Gastrocnemius medialis (tissue), 4 donors: ENCODE results near the gene PRKACB. TPM values are rescaled to one million over a fixed set of nuclear protein-coding genes. Genes with fewer than 3 reads are reported as not detected.

Experiments
- ATAC-seq, 2 donors: fragments of 150-250 bp; one replicate each; pipeline ENCODE4 v1.9.1; 2016
- DNase-seq, 2 donors: peaks; one replicate each; pipeline ENCODE4 v3.0.0-alpha.2; 2019
- H3K27ac ChIP-seq, 4 donors: fragments of 200-600 bp; sonication (generic); 1 replicate in 1 of 4; 2 replicates in 3 of 4; pipeline ENCODE4 v1.5.1; 2016 to 2018; ENCODE audit warnings: mild to moderate bottlenecking in 2 of 4, moderate library complexity in 1 of 4
- H3K27me3 ChIP-seq, 3 donors: fragments of 200-600 bp; sonication (generic) in 2 of 3; 1 replicate in 1 of 3; 2 replicates in 2 of 3; pipeline versions ENCODE4 v1.5.1 to v1.6.0; 2016 to 2019; ENCODE audit warnings: mild to moderate bottlenecking in 1 of 3, moderate library complexity in 1 of 3
- H3K36me3 ChIP-seq, 2 donors: fragments of 200-600 bp; sonication (generic) in 1 of 2; one replicate each; pipeline ENCODE4 v1.5.1; 2017 to 2018
- H3K4me1 ChIP-seq, 2 donors: fragments of 200-600 bp; sonication (generic) in 1 of 2; one replicate each; pipeline ENCODE4 v1.5.1; 2016 to 2017; ENCODE audit warnings: mild to moderate bottlenecking in 2 of 2
- H3K4me3 ChIP-seq, 4 donors: fragments of 200-600 bp; sonication (generic) in 3 of 4; 1 replicate in 1 of 4; 2 replicates in 3 of 4; pipeline ENCODE4 v1.5.1; 2016 to 2019; ENCODE audit warnings: mild to moderate bottlenecking in 2 of 4
- H3K9me3 ChIP-seq, 3 donors: fragments of 200-600 bp; sonication (generic) in 2 of 3; 1 replicate in 1 of 3; 2 replicates in 2 of 3; pipeline ENCODE4 v1.5.1; 2016 to 2019
- CTCF ChIP-seq, 5 experiments: fragments of 450-650 bp in 3 of 5; fragments of 200-600 bp in 2 of 5; sonication (generic) in 2 of 5; IDR thresholded peaks in 4 of 5; conservative IDR thresholded peaks in 1 of 5; 1 replicate in 4 of 5; 2 replicates in 1 of 5; pipeline ENCODE4 v1.5.1; 2016 to 2019; ENCODE audit warnings: antibody characterized with exemption in 5 of 5, mild to moderate bottlenecking in 3 of 5, moderate library complexity in 3 of 5
- POLR2A ChIP-seq, 2 donors: fragments of 450-650 bp; IDR thresholded peaks; one replicate each; pipeline ENCODE4 v1.6.1; 2017; ENCODE audit warnings: antibody characterized with exemption in 2 of 2, mild to moderate bottlenecking in 2 of 2, moderate library complexity in 2 of 2
- in situ Hi-C, 4 donors: fragments of 200-750 bp; cut with MboI; loops; one replicate each; pipeline versions ENCODE4 v1.15.0 to v1.8.0; 2017; ENCODE audit warnings: low sequenced_read_pairs in 4 of 4
- intact Hi-C: fragments of 100-400 bp; cut with DNase I; formaldehyde crosslinking; loops from one replicate; pipeline ENCODE4 v1.15.1; 2023; ENCODE audit warnings: low total_unique reads
- total RNA-seq, 4 donors: library from RNA; depleted of rRNA; stranded (reverse); fragments of >200 nt; gene quantifications; one replicate each; pipeline versions ENCODE4 v1.1.0 to v1.2.3, GENCODE V29; 2016

The PRKACB gene
- total RNA-seq, 4 donors from 2014 or later: 4.2 to 12.4 (median 7.0) TPM

- H3K4me1 ChIP-seq: peaks cover 4 to 6% of the 10 kb centered on the region in 2 donors
- no peaks in the 10 kb centered on the region for H3K36me3 ChIP-seq
- TF ChIP-seq CTCF (IDR thresholded peaks at IDR 0.05 in 4 of 5, conservative IDR thresholded peaks at IDR 0.05 in 1 of 5) (no peak), POLR2A (IDR thresholded peaks at IDR 0.05) (no peak)
- no peaks in the 10 kb centered on the region for H3K27me3 ChIP-seq
- in situ Hi-C loops (no loop called here), intact Hi-C loops (loop anchor here (5.0 kb wide), 1 partner anchor 268 kb away; no protein-coding TSS in a partner anchor)
- no peak for ATAC-seq
- H3K9me3 ChIP-seq: no peaks in the 10 kb centered on the region
- no peak for DNase-seq
- no peak overlapping the region for H3K27ac ChIP-seq
- peak overlapping the region in 1 of 4 donors; percentile 4 for H3K4me3 ChIP-seq
Observed at GRCh38 chr1:84164161-84164560, 20.1 kb downstream of the PRKACB start.

- Histone ChIP-seq H3K9me3 (no peaks in the 10 kb centered on the region), H3K4me3 (peak overlapping the region in 1 of 4 donors; percentile 4), H3K36me3 (no peaks in the 10 kb centered on the region), H3K27ac (no peak overlapping the region), H3K27me3 (no peaks in the 10 kb centered on the region), H3K4me1 (peaks cover 4 to 6% of the 10 kb centered on the region in 2 donors)
- ATAC-seq (no peak), DNase-seq (no peak)
- TF ChIP-seq POLR2A (IDR thresholded peaks at IDR 0.05) (no peak), CTCF (IDR thresholded peaks at IDR 0.05 in 4 of 5, conservative IDR thresholded peaks at IDR 0.05 in 1 of 5) (no peak)
- intact Hi-C loops (loop anchor here (5.0 kb wide), 1 partner anchor 268 kb away; no protein-coding TSS in a partner anchor), in situ Hi-C loops (no loop called here)
Observed at GRCh38 chr1:84164567-84165021, 20.5 kb downstream of the PRKACB start.

- no peak overlapping the region for H3K27ac ChIP-seq
- H3K4me1 ChIP-seq: peaks cover 4 to 6% of the 10 kb centered on the region in 2 donors
- no peaks in the 10 kb centered on the region for H3K9me3 ChIP-seq
- TF ChIP-seq POLR2A (IDR thresholded peaks at IDR 0.05): no peak
- TF ChIP-seq CTCF (IDR thresholded peaks at IDR 0.05 in 4 of 5, conservative IDR thresholded peaks at IDR 0.05 in 1 of 5): no peak
- no peak overlapping the region for H3K4me3 ChIP-seq
- intact Hi-C loops: no loop called here
- no peaks in the 10 kb centered on the region for H3K27me3 ChIP-seq
- no peak for DNase-seq
- in situ Hi-C loops: no loop called here
- no peak for ATAC-seq
- H3K36me3 ChIP-seq: no peaks in the 10 kb centered on the region
Observed at GRCh38 chr1:84165601-84166000, 21.5 kb downstream of the PRKACB start.

- TF ChIP-seq POLR2A (IDR thresholded peaks at IDR 0.05) (no peak), CTCF (IDR thresholded peaks at IDR 0.05 in 4 of 5, conservative IDR thresholded peaks at IDR 0.05 in 1 of 5) (no peak)
- peaks cover 4 to 6% of the 10 kb centered on the region in 2 donors for H3K4me1 ChIP-seq
- intact Hi-C loops (no loop called here), in situ Hi-C loops (no loop called here)
- ATAC-seq (no peak), DNase-seq (no peak)
- H3K9me3 ChIP-seq: no peaks in the 10 kb centered on the region
- H3K27me3 ChIP-seq: no peaks in the 10 kb centered on the region
- no peak overlapping the region for H3K4me3 ChIP-seq
- no peaks in the 10 kb centered on the region for H3K36me3 ChIP-seq
- no peak overlapping the region for H3K27ac ChIP-seq
Observed at GRCh38 chr1:84166797-84167196, 22.7 kb downstream of the PRKACB start.

GRCh38 chr1:84168783-84169182 lies 24.7 kb downstream of the PRKACB start:
- ATAC-seq (no peak), DNase-seq (no peak)
- no peak overlapping the region for H3K27ac ChIP-seq
- no peak overlapping the region for H3K4me3 ChIP-seq
- peaks cover 4 to 6% of the 10 kb centered on the region in 2 donors for H3K4me1 ChIP-seq
- in situ Hi-C loops (no loop called here), intact Hi-C loops (no loop called here)
- H3K9me3 ChIP-seq: no peaks in the 10 kb centered on the region
- TF ChIP-seq CTCF (IDR thresholded peaks at IDR 0.05 in 4 of 5, conservative IDR thresholded peaks at IDR 0.05 in 1 of 5): no peak
- no peak for TF ChIP-seq POLR2A (IDR thresholded peaks at IDR 0.05)
- no peaks in the 10 kb centered on the region for H3K36me3 ChIP-seq
- no peaks in the 10 kb centered on the region for H3K27me3 ChIP-seq
